ENCODE data around the gene ERC2.

DNA sequence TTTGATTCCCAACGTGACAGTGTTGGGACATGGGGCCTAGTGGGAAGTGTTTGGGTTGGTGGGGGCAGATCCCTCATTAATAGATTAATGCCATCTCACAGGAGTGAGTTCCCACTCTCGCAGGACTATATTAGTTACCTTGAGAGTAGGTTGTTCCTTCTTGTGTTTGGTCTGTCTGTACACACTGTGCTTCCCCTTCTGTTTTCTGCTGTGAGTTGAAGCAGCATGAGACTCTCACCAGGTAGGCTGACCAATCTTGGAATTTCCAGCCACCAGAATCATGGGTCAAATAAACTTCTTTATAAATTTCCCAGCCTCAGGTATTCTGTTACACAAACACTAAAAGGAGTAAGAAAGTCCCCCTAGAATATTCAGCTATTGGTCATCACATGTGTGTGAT lies 145.4 kb downstream of the ERC2 start:
- TF ChIP-seq POLR2A (IDR thresholded peaks at IDR 0.05; ENCODE audit: low read depth, low read length): no peak
- no peak for TF ChIP-seq PAX5 (IDR thresholded peaks at IDR 0.05; ENCODE audit: insufficient read depth, low read length, severe bottlenecking)
